Esophagus muscularis mucosa (tissue), 3 donors: ENCODE measurements around the gene BAD.

Experiments
- POLR2AphosphoS5 ChIP-seq, 2 donors: sonication (generic); formaldehyde crosslinking; IDR thresholded peaks; one replicate each; pipeline ENCODE4 v1.6.1; 2017; ENCODE audit warnings: antibody characterized with exemption in 2 of 2
- TF ChIP-seq, protein P1 (sequence below), 3 experiments: fragments of 200-600 bp in 2 of 3; fragments of 450-650 bp in 1 of 3; sonication (generic) in 2 of 3; IDR thresholded peaks; one replicate each; pipeline ENCODE4 v1.5.1; 2017 to 2019; ENCODE audit warnings: antibody characterized with exemption in 3 of 3, mild to moderate bottlenecking in 2 of 3, moderate library complexity in 1 of 3

DNA sequence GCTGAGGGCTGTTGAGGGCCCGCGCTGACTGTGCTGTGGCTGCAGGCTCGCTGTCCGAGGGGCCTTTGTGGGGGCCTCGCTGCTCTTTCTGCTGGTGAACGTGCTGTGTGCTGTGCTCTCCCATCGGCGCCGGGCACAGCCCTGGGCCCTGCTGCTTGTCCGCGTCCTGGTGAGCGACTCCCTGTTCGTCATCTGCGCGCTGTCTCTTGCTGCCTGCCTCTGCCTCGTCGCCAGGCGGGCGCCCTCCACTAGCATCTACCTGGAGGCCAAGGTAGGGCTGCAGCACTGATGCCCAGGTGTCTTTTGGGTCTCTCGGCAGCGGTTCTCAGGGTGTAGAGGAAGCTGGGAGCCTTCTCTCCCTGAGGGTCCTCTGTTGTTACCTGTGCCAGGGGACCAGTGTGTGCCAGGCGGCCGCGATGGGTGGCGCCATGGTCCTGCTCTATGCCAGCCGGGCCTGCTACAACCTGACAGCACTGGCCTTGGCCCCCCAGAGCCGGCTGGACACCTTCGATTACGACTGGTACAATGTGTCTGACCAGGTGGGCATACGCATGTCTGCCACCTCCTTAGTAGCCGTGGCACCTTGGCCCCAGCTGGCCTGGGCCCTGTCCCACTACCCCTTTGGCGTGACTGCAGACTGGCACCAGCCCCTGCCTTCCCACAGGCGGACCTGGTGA lies 3.3 kb upstream of the BAD start:
- TF ChIP-seq, protein P1, sequence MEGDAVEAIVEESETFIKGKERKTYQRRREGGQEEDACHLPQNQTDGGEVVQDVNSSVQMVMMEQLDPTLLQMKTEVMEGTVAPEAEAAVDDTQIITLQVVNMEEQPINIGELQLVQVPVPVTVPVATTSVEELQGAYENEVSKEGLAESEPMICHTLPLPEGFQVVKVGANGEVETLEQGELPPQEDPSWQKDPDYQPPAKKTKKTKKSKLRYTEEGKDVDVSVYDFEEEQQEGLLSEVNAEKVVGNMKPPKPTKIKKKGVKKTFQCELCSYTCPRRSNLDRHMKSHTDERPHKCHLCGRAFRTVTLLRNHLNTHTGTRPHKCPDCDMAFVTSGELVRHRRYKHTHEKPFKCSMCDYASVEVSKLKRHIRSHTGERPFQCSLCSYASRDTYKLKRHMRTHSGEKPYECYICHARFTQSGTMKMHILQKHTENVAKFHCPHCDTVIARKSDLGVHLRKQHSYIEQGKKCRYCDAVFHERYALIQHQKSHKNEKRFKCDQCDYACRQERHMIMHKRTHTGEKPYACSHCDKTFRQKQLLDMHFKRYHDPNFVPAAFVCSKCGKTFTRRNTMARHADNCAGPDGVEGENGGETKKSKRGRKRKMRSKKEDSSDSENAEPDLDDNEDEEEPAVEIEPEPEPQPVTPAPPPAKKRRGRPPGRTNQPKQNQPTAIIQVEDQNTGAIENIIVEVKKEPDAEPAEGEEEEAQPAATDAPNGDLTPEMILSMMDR (IDR thresholded peaks at IDR 0.05), result no peak
- no peak for TF ChIP-seq POLR2AphosphoS5 (IDR thresholded peaks at IDR 0.05)
